Breast epithelium (tissue), 3 donors: Measurements from ENCODE around the gene NACC2.

Experiments
- POLR2AphosphoS5 ChIP-seq, 3 donors: sonication (generic); formaldehyde crosslinking; IDR thresholded peaks; one replicate each; pipeline ENCODE4 v1.6.1; 2017; ENCODE audit warnings: antibody characterized with exemption in 3 of 3
- TF ChIP-seq, protein P1 (sequence below), 3 donors: fragments of 450-650 bp; IDR thresholded peaks; one replicate each; pipeline ENCODE4 v1.5.1; 2016 to 2017; ENCODE audit warnings: antibody characterized with exemption in 3 of 3, mild to moderate bottlenecking in 3 of 3, moderate library complexity in 3 of 3

DNA sequence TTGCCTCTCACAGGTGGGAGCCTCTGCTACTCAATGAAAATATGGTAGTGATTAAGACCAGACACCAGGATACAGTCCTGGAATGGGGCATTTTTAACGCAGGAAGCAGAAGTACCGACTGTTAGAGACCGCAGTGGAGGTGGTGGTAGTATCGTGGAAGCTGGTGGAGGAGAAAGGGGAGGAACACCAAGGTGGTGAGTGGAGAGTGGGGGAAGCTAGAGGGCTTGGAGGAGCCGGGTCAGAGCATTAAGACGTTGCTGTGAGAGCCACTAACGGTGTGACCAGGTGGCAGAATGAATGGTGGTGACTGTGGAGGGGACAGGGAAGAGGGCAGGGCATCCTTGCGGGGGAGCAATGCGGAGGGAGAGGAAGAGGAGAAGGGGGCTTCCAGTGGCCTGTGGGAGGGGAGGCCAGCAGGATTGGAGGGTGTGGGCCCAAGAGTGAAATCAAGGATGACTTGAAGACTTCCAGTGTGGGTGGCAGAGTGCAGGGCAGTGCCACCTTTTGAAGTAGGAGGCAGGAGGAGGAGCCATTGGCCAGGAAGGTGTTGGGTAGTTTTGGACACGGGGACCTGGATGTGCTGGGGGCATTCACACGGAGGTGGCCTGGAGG is 132.3 kb downstream of the NACC2 start:
- TF ChIP-seq POLR2AphosphoS5 (IDR thresholded peaks at IDR 0.05), result no peak
- TF ChIP-seq, protein P1, sequence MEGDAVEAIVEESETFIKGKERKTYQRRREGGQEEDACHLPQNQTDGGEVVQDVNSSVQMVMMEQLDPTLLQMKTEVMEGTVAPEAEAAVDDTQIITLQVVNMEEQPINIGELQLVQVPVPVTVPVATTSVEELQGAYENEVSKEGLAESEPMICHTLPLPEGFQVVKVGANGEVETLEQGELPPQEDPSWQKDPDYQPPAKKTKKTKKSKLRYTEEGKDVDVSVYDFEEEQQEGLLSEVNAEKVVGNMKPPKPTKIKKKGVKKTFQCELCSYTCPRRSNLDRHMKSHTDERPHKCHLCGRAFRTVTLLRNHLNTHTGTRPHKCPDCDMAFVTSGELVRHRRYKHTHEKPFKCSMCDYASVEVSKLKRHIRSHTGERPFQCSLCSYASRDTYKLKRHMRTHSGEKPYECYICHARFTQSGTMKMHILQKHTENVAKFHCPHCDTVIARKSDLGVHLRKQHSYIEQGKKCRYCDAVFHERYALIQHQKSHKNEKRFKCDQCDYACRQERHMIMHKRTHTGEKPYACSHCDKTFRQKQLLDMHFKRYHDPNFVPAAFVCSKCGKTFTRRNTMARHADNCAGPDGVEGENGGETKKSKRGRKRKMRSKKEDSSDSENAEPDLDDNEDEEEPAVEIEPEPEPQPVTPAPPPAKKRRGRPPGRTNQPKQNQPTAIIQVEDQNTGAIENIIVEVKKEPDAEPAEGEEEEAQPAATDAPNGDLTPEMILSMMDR (IDR thresholded peaks at IDR 0.05), result no peak
